SK-N-SH (cell line): ENCODE measurements around the gene PIGB.

Experiments
- FOXM1 ChIP-seq: IDR thresholded peaks from 2 replicates; pipeline ENCODE4 v1.4.0; 2012; ENCODE audit warnings: low read depth, mild to moderate bottlenecking
- MXI1 ChIP-seq: IDR thresholded peaks from 2 replicates; pipeline ENCODE4 v1.6.1; 2012; ENCODE audit warnings: mild to moderate bottlenecking, low read depth, low read length, improper control_type of control experiment
- POLR2AphosphoS5 ChIP-seq: IDR thresholded peaks from 2 replicates; pipeline ENCODE4 v1.6.1; 2012; ENCODE audit warnings: low read depth, low read length
- USF2 ChIP-seq: fragments of 150-350 bp; IDR thresholded peaks from 2 replicates; pipeline ENCODE4 v1.6.1; 2017; ENCODE audit warnings: antibody characterized with exemption, low read length, low read depth, borderline replicate concordance

GRCh38 chr15:55290528-55291057 is 28.4 kb upstream of the PIGB start:
- TF ChIP-seq FOXM1 = no peak
- TF ChIP-seq USF2 = no peak
- peak; percentile 30; the same call in 1 of the 2 replicates for TF ChIP-seq MXI1
- no peak for TF ChIP-seq POLR2AphosphoS5
